OCI-LY1 (cell line): ENCODE results near the gene PPIB.

Experiments
- EZH2 ChIP-seq: fragments of 200-600 bp; sonication (generic), shearing (Covaris generic); IDR thresholded peaks from 2 replicates; pipeline ENCODE4 v1.8.0; 2017; ENCODE audit warnings: borderline replicate concordance, mixed run types, mild to moderate bottlenecking, antibody characterized with exemption, low read length, moderate library complexity, mixed read lengths
- TF ChIP-seq, protein P1 (sequence below): fragments of 200-600 bp; sonication (generic), shearing (Covaris generic); IDR thresholded peaks from 2 replicates; pipeline ENCODE4 v1.5.1; 2017; ENCODE audit warnings: mild to moderate bottlenecking, antibody characterized with exemption, low read length, moderate library complexity, mixed read lengths

DNA sequence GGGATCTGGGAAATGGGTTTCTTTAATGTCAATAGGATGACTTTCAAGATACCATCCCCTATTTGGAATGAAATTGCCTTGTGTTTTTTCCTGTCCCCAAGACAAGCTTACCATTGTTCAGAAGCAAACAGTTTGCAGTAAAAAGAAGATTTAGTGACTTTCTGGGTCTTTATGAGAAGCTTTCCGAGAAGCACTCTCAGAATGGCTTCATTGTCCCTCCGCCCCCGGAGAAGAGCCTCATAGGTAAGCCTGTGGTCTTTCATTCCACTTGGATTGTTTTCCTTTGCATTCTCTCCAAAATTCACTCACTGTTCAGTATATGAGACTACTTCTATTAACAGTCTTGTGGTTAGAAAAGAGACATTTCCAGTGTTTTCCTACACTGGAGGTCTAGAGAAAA lies 36.8 kb downstream of the PPIB start:
- no peak for TF ChIP-seq EZH2
- TF ChIP-seq, protein P1, sequence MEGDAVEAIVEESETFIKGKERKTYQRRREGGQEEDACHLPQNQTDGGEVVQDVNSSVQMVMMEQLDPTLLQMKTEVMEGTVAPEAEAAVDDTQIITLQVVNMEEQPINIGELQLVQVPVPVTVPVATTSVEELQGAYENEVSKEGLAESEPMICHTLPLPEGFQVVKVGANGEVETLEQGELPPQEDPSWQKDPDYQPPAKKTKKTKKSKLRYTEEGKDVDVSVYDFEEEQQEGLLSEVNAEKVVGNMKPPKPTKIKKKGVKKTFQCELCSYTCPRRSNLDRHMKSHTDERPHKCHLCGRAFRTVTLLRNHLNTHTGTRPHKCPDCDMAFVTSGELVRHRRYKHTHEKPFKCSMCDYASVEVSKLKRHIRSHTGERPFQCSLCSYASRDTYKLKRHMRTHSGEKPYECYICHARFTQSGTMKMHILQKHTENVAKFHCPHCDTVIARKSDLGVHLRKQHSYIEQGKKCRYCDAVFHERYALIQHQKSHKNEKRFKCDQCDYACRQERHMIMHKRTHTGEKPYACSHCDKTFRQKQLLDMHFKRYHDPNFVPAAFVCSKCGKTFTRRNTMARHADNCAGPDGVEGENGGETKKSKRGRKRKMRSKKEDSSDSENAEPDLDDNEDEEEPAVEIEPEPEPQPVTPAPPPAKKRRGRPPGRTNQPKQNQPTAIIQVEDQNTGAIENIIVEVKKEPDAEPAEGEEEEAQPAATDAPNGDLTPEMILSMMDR = no peak
